Activated effector memory CD4-positive, alpha-beta T cell treated with Interleukin-2 at 50 U/mL for 16 hours (primary cell): ENCODE results near the gene NCAPH2.

Experiments
- DNase-seq: peaks from one replicate; pipeline ENCODE4 v3.0.0-alpha.2; 2020

NCAPH2 gene

DNA sequence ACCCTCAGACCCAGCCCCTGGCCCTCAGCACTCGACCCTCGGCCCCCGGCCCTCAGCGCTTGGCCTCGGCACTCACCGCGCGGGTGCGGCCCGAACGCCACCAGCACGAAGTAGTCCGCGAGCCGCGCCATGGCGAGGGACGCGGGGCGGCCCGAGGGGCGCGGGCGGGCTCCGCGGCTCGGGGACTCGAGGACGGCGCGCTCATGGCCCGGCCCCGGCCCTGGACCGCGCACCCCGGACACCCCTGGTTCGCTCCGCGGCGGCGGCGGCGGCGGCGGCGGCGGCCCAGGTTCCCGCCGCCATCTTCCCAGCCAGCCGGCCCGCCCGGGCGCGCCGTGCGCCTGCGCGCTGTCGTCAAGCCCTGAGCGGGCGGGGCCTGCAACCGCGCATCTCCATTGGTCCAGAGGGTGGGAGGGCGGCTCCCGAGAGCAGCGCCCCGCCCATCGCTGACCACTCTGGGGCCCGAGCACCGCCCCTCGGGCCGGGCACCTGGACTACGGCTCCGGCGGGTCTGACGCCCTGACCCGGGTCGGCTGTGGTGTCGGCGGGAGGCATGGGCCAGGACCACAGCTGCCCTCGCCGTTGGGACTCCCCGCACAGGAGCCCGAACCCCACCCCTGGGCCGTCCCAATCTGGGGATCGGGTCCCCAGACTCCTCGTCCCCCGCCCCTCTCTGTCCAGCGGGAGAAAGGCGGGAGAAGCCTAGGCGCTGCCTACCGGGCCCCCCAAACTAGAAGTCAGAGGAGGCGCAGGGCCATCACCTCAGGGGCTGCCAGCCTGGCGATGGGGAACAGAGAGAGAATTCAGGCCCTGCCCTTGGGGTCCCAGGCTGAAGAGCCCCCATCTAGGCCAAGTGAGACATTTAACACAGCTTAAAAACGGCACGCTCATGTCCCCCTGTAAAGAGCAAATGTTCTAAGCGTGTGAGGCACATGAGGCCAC is 33.0 kb upstream of the NCAPH2 start, which contains the start of gene SBF1:
Gene SBF1 (minus strand): TSS at position 326 of the 942 bp plus-strand sequence. CDS start 195 bp downstream, at position 131.
- DNase-seq = peak; percentile 88

DNA sequence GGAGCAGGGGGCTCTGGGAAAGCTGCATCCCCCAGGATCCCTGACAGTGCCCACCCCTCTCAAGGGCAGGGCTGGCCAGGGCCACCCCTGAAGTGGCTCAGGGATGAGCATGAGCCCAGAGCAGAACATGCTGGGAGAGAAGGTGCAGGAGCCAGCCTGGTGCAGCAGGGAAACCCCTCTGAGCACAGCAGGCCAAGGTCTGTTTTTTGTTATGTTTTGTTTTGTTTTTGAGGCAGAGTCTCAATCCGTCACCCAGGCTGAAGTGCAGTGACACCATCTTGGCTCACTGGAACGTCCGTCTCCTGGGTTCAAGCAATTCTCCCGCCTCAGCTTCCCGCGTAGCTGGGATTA is 32.4 kb upstream of the NCAPH2 start:
- no peak for DNase-seq

DNA sequence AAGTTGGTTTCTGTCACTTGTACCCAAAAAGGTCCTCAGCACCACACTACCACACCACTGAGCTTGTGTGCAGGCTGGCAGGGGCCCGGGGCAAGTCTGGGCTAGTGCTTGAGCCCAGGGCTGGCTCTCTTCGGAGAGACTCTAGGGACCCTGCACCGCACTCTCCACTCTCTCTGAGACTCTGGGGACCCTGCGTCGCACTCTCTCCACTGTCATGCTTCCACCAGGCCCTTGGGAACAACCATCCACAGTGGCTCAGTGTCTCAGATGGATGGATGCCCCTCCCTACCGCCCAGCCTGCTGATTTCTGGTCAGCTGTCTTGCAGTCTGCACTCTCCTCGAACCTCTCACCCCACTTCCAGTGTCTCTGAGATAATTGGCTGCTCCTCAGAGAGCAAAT is 31.2 kb upstream of the NCAPH2 start:
- DNase-seq = no peak

DNA sequence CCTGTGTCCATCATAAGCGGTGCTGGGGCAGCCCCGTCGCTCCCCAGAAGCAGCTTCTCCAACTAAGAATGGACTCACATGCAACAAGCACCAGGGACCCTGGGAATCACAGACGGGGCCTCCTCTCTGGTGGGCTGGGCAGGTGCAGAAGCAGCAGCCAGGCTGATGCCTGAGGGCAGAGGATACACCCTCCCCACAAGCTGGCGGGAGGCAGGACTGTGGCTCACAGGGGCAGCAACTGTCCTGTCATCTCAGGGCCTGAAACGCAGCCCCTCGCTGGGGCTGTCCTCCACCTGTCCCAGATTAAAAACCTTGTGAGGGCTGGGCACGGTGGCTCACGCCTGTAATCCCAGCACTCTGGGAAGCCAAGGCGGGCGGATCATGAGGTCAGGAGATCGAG is 30.1 kb upstream of the NCAPH2 start:
- DNase-seq = no peak

DNA sequence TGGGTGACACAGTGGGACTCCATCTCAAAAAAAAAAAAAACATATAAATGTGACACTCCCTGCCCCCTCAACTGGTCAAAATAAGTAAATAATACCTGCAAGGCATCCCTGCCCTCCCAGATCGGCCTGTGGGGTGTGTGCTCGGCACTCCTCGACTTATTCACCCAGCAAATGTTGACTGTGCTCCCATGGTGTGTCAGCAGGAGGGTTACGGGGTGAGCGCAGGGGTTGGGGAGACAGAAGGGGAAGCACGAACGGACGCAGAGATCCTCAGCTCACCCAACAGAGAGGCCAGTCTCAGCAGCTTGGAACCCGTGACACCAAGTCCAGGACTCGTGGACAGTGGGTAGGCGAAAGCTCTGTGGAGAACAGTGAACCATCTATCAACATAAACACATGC is 28.3 kb upstream of the NCAPH2 start:
- no peak for DNase-seq

DNA sequence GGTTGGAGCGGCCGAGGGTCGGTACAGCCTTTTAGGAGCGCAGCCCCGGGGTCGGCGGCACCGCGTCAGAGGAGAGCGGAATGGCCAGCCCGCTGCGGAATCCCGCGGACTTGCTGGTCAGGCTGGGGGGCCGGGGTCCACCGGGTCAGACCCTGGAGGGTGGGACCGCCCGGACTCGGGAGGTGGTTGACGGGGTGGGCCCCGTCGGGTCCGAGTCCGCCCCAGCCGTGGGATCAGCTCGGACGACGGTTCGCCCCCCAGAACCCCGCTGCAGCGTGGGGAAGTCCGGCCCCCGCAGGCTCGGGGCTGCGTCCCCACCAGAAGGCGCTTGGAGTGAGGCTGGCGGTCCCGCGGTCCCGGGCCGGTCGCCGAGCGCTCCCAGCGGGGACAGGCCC is 27.0 kb upstream of the NCAPH2 start:
- DNase-seq = no peak

DNA sequence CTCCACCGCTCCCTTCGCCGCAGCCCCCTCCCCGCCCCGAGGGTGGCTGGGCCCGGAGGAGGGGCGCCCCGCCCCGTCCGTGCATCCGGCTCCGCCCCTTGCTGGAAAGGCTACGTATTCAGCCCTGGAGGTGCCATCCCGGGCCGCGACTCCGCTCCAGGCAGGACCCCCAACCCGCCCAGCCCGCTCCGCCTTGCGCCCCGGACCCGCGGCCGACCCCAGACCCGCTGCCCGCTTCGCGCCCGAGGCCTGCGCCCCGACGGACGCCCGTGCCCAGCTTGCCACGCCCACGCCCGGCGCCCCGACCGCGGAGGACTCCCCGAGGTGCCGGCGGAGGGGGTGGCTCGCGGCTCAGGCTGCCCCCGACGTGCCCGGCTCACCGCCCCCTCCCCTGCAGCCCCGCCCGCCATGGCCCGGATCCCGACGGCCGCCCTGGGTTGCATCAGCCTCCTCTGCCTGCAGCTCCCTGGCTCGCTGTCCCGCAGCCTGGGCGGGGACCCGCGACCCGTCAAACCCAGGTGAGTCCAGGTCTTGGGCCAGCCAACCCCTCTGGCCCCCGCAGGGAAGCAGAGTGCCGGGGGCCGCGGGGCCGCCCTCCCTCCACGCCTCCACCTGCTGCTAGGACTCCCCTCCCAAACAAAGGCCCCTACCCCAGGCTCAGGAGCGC is 26.5 kb upstream of the NCAPH2 start, which contains the start of gene ADM2:
Gene ADM2 (plus strand): TSS at position 104 of the 667 bp plus-strand sequence. CDS start 305 bp downstream, at position 409.
- DNase-seq = peak; percentile 63

DNA sequence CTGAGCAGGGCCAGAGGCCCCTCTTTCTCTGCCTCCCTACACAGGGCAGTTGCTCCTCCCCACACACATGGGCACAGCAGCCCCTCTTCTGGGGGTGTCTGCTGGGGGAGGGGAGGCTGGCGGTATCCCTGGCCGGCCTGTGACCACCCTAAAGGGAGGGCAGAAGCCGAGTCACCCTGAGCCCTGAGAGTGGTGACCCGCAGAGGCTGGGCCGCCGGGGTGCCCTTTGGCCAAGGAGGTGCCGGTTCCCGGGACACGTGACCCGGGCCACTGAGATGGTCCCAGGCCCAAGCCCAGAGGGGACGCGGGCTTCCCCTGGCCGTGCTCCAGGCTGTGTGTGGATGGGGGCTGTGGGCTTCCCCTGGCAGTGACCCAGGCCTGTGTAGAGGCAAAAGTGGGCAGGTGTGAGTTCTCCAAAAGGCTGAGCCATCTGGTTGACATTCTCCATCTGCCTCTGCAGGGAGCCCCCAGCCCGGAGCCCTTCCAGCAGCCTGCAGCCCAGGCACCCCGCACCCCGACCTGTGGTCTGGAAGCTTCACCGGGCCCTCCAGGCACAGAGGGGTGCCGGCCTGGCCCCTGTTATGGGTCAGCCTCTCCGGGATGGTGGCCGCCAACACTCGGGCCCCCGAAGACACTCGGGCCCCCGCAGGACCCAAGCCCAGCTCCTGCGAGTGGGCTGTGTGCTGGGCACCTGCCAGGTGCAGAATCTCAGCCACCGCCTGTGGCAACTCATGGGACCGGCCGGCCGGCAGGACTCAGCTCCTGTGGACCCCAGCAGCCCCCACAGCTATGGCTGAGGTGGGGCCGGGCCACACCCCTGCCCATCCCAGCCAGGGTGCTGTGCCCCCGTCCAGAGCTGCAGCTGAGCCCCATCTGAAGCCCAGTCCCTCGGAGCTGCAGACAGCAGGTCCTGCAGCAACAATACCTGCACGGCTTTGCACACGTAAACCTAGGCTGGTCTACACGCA is 25.6 kb upstream of the NCAPH2 start:
- DNase-seq = no peak

DNA sequence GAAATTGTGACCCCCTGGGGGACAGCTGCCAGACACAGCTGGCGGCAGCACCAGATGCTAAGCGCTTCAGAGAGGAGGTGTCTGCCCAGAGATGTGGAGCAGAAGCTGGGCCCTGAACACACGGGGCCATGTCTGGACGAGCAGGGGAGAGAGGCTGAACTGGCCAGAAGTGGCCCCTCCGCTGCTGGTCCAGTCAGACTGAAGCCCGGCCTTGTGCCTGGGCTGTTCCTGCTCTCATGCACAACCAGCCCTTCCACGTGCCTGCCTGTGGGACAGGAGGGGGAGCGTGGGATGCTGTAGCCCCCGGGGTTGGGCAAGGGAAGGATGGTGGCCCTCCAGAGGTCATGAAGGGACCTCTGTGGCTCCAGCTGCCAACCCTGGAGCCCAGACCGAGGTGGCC is 24.9 kb upstream of the NCAPH2 start:
- DNase-seq = no peak

DNA sequence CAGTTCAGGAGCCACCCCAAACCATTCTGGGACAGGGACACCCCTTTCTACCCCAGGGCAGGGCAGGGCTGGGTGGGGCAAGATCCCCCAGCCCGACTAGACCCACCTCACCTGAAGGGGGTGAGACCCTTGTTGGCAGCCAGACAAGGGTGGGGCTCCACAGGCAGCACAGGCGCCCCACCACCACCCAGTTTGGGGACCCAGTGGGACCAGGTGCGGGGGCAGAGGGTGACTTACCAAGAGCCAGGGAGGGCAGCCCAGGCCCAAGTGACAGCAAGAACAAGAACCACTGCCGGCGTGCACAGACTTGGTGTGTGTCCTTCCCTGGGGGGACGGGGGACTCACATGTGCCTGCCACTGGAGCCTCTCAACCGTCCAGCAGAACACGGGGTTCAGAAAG is 24.5 kb upstream of the NCAPH2 start:
- DNase-seq = no peak

DNA sequence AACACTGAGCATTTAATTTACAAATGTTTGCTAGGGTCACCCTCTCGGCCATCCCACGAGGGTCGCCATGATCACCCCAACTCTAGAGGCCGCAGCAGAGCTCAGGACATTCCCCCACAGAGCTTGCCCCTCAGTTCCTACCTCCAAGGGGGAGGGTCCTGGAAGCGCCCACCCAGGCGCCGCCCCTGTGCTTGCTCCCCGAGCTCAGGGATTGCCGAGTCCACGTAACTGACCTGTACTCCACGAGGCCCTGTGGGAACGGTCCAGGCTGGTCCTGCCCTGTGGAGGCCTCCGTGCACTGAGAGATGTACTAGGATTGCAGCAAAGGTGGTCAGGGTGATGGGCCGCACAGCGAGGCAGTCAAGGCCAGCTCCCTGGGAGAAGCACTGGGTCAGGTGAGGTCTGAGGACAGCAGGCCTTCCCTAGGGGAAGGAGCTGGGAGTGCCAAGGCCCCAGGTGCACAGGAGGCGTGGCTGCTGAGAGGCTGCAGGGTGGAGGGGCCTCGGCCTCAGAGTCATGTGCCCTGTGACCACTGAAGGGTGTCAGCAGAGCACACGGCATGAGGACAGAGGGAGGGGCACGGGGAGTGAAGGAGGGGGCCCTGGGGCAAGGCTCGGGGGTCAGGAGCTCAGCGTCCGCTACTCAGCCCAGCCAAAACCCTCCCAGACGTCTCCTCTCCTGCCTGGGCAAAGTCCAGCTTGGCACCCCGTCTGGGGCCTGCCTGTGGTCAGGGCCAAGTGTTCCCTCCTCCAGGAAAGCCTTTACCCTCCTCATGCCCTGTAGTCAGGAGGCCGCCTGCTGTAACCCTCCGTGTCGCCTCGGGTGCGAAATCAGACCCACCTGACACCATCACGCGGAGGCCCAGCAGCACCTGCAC is 23.8 kb upstream of the NCAPH2 start:
- no peak for DNase-seq

DNA sequence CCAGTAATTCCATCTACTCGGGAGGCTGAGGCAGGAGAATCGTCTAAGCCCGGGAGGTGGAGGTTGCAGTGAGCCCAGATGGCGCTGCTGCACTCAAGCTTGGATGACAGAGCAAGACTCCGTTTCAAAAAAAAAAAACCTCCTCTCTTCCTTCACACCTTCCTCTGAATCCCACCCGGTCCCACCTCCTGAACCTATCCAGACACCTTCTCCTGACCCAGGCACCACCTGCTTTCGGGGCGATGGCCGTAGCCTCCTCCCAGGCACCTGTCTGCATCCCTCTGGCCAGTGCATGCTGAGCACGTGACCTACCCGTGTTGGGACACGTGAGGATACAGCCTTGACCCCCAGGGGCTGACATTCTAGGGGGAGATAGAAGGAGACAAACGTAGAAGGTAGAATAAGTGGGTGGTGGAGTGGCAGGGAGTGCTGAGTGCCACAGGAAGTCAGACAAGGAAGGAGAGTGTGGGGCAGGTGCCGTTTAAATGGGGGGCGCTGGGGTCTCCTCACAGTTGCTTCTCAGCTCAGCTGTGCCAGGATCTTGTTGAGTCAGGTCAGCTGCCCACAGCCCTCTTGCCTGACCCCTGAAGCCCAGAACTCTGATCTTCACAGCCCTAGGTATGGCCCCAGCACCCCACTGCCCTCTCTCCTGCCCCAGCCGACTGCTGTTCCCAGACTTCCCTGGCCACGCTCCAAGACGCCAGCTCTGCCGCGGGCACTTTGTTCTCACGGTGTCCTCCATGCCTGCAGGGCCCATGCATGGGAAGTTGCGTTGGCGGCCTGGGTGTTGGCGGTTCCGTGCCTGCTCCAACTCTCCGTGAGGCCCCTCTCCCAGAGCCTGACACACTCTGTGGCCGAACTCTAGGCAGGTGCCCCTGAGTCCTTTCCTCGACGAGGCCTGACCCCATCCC is 22.5 kb upstream of the NCAPH2 start:
- DNase-seq = no peak

DNA sequence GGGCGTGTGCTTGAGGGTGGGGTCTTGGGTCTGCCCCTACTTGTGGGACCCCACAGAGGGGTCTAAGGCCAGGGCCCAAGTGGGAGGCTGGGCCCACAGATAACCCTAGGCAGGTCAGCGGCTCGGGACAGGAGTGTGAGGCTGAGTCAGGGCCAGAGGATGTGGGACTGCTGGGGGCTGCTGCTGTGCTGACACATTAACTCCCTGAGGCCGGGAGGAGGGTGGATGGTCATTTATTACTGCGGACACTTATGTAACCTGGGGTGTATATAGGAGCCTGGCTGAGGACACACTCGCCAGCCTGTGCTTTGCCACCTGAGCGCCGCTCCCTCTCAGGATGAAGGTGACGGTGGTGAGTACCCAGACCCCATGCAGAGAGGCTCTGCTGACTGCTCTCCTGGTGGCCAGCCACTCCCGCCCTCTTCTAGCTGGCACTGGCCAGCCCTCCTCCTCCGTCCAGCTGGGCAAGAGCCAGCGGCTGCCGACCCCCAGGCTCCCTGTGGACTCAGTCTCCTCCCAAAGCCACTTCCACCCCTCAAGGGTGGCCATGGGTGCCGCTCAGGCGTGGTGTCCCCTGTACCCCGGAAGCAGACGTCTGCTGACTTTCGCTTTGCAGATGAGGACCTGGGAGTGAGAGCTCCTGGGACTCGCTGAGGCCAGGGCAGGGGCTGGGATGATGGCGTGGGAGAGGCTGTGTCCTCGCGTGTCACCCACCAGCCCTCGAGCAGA is 21.3 kb upstream of the NCAPH2 start, which contains the start of gene MIOX:
Gene MIOX (plus strand): TSS at position 299 of the 729 bp plus-strand sequence. CDS start 39 bp downstream, at position 338.
- no peak for DNase-seq

DNA sequence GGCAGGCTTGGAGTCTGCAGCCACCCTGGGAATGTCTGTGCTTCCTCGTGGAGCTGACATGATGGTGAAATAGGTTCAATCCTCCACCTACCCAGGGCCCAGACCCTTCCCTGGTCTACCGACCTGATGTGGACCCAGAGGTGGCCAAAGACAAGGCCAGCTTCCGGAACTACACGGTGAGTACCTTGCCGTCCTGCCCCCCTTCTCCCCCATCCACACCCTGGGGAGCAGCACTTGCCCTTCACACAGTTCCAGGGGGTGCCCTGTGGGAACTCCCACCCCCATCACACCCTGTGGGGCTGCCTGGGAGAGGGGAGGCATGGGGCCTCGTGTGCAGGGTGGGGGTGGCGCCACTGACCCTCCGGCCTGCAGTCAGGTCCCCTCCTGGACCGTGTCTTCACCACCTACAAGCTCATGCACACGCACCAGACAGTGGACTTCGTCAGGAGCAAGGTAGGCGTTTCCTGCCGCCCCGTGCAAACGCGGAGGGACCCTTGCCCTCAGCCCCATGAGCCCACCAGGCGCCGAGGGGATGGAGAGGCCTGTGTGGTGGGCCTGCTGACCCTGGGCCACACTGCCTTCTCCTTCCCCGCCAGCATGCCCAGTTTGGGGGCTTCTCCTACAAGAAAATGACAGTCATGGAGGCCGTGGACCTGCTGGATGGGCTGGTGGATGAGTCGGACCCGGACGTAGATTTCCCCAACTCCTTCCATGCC is 20.6 kb upstream of the NCAPH2 start:
- DNase-seq = no peak

DNA sequence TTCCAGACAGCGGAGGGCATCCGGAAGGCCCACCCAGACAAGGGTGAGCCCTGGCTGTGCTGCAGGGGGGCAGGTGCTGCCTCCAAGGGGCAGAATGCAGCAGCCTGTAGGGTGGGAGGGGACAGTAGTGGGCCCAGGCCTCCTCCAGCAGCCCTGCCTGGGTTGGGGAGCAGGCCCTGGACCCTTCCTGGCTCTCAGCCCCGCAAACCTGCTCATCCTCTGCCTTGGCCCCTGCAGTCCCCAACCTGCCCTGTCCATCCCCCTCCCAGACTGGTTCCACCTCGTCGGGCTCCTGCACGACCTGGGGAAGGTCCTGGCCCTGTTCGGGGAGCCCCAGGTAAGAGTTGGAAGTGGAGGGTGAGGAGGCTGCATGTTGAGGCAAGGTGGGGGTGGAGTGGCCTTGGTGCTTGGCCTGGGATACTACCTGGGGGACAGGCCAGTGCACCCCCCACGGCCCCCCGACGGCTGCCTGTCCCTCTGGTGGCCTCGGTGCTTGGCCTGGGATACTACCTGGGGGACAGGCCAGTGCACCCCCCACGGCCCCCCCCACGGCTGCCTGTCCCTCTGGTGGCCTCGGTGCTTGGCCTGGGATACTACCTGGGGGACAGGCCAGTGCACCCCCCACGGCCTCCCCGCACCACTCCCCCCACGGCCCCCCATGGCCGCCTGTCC is 19.9 kb upstream of the NCAPH2 start:
- DNase-seq = no peak

DNA sequence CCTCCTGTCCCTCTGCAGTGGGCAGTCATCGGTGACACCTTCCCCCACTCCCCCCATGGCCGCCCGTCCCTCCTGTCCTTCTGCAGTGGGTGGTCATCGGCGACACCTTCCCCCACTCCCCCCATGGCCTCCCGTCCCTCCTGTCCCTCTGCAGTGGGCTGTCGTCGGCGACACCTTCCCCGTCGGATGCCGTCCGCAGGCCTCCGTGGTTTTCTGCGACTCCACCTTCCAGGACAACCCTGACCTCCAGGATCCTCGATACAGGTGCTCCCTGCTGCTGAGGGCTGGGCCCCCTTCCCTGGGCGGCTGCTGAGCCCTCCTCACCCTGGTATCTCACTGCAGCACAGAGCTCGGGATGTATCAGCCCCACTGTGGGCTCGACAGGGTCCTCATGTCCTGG is 19.1 kb upstream of the NCAPH2 start:
- DNase-seq = no peak

DNA sequence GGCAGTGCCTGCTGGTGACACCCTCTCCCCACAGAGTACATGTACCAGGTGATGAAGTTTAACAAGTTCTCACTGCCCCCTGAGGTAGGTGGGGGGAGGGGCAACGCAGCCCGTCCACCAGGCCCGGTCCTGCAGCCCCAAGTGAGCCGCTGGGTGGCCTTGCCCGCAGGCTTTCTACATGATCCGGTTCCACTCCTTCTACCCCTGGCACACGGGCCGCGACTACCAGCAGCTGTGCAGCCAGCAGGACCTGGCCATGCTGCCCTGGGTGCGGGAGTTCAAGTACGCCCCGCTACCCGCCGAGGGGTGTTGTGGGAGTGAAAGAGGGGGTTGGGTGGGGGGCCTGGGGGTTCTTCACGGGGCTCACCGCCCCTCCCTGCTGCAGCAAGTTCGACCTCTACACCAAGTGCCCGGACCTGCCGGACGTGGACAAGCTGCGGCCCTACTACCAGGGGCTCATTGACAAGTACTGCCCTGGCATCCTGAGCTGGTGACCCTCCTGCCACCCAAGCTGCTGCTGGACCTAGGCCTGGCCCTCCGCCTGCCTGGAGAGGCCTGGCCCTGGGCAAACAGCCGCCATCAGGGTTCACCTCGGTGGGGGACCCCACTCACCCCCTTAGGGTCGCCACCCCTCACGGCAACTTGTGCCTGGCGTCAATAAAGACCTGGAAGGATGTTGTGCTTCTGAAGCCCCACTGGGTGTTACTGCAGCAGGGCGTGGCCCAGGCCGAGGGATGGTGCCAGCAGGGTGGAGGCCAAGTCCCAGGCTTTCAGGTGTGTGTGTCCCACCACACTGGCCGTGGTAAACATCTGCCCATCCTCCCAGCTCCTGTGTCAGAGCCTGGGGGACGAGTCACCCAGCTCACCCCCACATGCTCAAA is 18.4 kb upstream of the NCAPH2 start:
- DNase-seq = no peak
